ENCODE measurements around the gene RLN3.

Gene RLN3, protein sequence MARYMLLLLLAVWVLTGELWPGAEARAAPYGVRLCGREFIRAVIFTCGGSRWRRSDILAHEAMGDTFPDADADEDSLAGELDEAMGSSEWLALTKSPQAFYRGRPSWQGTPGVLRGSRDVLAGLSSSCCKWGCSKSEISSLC

DNA sequence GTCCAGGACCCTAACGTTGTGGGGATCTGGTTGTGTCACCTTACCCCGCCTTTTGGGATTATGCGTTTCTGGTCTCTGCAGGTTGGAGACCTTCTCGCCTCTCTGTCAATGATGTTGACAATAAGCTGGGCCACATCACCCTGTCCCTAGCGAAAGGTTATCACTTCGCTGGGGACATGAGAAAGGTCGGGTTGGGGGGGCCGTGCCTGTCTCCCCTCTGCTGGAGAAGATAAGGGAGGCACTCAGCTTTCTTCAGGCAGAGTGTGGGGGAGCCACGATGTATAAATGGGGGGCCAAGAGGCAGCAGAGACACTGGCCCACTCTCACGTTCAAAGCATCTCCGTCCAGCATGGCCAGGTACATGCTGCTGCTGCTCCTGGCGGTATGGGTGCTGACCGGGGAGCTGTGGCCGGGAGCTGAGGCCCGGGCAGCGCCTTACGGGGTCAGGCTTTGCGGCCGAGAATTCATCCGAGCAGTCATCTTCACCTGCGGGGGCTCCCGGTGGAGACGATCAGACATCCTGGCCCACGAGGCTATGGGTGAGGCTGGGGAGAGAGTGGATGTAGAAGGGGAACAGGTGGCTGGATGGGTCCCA lies at the start of gene RLN3:
Gene RLN3, plus strand, starts transcription at position 293 of the 595 bp plus-strand sequence. Its CDS starts 57 bp downstream, at position 350.
- DNase-seq = no peak

DNA sequence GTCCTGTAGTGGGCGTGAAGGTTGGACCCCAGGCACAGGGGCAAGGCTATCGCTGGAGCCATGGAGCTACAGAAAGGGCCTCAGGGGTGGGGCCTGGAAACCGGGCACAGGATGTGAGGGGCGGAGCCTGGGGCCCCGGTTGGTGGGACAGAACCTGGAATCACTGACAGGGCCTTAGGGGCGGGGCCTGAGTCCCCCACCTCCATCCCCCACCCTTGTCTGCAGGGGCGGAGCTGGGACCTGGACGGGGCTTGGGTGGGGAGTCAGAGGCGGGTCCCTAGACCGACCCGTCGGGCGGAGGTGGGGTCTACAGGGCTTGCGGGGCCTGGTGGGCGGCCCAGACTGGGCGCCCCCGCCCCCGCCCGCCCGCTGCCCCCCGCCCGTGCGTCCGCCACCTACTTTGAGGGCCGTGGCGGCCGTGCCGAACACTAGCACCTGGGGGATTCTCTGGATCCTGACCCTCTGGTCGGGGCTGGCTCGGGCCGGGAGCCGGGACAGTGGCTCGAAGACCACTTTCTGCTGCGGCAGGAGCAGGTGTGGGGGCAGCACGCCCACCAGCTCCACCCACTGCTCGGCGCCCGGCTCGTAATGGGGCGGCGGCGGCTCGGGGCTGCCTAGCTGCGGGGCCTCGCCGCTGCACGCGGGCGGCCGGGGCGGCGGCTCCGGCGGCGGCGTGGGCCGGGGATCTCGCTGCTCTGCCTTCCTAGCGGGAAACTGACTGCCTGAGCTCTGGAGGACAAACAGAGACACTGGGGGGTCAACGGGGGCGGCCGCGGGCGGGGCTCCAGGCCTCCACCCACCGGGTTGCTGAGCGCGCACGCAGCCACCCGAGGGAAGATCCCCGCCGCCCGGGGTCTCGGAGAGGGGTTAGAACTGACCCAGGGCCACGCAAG lies 49.4 kb upstream of the RLN3 start:
- DNase-seq = no peak

DNA sequence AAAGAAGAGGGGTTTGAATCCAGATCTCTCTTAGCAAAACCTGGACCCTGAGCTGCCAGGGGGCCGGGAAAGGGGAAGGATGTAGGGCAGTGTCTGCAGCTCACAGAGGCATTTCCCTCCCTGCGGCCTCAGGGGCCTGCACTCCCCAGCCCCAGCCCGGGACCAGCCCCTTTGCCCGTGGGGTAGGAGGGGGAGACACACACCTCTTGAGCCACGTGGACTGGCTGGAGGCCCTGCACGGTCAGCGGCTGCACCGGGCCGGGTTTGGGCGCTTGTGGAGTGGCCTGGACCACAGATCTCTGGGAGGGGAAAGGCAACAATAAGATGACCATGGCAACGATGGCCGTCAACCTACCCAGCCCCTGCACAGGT lies 48.7 kb upstream of the RLN3 start:
- no peak for DNase-seq

DNA sequence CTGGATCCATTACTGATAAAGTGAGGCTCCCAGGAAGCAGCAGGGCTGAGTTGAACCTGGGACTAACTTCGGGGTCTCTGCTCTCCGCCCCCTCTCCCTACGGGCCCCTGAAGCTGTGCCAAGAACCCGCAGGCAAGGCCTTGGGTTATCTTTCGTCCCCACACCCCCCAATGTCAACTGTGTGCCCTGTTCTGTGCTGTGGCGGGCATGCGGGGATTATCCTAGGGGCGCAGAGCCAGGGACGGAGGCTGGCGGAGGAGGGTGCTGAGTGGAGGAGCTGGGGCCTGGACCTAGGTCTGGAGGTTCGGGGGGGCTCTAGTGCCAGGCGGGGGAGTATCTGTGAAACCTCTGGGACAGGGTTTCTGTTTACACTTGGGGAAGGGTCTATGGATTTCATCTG lies 48.3 kb upstream of the RLN3 start:
- DNase-seq = no peak

DNA sequence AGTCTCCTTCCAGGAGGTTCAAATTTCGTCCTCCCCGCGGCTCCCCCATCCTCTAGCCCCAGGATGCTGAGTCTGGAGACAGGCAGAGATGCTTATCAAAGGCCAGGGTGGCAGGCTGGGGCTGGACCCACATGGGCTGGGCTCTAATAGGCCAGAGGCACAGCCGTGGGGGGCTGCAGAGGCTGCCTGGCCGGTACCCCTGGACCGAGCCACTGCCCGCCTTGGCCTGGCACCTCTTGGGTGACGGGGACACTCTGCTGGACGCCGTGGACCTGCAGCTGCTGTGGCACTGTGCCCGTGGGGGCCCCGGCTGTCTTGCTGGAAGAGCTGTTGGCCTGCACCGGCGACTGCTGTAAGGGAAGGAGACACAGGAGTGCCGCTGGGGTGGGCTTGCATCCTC lies 47.6 kb upstream of the RLN3 start:
- DNase-seq = no peak

DNA sequence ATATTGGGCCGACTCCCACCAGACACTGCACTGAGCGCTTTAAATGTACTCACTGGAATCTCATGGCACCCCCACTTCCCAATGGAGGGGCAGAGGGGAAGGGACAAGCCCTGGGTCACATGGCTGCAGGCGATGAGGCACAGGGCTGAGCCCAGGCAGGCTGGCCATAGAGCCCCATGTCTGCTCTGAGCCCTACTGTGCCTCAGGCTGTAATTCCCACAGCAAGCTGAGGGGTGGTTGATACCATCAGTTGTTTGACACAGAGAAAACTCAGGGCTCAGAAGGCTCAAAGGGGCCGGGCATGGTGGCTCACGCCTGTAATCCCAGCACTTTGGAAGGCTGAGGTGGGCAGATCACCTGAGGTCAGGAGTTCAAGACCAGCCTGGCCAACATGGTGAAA lies 46.9 kb upstream of the RLN3 start:
- no peak for DNase-seq

DNA sequence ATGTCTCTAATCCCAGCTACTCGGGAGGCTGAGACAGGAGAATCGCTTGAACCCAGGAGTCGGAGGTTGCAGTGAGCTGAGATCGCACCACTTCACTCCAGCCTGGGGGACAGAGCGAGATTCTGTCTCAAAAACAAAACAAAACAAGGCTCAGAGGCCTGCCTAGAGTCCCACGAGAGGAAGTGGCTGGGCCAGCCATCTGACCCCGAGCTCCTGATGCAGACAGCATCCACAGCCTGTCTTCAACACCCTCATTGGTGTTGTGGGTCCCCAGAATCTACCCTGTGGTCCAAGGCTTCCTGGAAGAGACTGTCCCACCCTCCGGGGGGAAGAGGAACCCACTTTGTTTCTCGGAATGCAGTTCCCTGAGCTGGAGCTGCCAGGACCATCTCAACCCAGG lies 46.5 kb upstream of the RLN3 start:
- DNase-seq = no peak

DNA sequence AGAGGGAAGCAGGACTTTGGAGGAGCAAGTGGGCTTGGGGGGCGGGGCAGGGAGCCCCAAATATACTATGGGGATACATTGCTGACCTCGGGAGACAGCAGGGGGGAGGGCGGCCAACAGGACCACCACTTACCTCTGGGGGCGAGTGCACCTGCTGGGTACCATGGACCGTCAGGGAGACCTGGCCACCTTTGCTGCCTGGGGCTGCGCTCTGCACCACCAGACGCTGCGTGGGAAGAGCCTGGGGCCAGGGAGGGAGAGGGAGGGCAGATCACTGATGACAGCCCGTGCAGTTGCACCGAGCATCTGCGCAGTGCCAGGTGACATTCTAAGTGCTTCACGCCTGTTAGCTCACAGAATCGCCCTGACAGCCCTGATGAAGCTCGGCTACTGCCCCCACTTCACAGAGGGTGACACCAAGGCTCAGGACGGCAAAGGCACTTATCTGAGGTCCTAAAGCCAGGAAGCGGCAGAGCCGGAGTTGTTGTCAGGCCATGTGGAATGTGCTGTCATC lies 45.9 kb upstream of the RLN3 start:
- DNase-seq = no peak

DNA sequence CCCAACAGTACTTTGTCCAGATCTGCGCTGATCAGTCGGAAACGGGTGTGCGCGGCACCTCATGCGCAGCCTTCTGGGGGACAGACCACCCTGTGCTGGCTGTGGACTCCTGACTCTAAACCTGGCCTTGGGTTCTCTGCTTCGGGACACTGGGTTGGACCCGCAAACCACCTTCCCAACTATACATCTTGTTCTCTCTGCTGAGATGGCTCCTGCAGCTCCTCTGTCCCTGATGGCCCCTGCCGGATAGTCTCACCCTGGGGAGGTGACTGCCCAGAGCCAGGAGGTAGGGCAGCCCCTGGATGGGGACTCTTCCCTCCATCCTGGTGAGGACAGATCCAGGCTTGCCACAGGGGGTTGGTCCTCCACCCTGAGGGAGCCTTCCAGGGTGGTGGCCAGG lies 45.2 kb upstream of the RLN3 start:
- no peak for DNase-seq

DNA sequence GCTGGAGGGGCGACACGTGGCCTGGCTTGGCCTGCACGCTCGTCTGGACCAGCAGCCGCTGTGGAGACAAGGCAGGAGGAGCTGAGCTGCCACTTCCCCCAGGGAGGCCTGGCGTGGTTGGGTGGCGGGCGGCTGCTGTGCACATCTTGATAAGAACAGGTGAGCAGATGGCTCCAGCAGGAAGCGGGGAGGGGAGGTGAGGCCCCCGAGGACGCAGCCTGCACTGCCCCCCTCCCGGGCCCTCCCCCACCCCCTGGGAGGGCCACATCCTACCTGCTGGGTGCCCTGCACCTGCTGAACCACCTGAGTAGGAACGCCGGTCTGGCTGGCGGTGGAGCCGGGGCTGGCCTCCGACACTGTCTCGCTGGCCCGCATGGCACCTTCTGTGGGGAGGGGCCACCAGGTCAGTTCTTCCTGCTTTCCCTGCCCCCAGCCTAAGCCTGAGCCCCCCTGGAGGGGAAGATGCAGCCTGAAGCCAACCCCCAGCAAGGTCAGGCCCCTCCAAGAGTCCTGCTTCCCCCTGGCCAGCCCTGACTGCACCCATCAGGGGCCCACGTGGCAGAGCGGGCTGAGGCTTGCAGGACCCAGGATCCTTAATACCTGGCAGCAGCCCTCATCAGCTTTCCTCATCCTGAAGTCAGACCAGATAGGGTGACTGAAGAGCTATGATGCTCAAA lies 44.6 kb upstream of the RLN3 start:
- no peak for DNase-seq

DNA sequence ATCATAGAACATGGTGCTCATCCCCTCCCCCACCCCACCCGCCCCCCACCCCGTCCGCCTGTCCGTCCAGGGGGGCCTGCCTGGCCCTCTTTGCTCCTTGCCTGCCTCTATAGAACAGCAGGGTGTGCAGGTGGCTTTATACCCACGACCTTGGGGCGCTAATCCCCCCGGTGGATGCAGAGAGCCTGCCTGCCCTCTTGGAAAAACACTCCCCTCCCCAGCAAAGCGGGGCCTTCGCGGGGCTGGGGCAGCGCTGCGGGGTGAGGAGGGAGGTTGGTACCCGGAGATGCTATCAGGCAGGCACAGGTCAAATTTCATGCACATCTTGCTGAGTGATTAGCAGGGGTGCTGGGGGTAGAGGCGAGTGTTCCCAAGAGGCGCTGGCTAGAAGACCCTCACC lies 43.8 kb upstream of the RLN3 start:
- DNase-seq = no peak

DNA sequence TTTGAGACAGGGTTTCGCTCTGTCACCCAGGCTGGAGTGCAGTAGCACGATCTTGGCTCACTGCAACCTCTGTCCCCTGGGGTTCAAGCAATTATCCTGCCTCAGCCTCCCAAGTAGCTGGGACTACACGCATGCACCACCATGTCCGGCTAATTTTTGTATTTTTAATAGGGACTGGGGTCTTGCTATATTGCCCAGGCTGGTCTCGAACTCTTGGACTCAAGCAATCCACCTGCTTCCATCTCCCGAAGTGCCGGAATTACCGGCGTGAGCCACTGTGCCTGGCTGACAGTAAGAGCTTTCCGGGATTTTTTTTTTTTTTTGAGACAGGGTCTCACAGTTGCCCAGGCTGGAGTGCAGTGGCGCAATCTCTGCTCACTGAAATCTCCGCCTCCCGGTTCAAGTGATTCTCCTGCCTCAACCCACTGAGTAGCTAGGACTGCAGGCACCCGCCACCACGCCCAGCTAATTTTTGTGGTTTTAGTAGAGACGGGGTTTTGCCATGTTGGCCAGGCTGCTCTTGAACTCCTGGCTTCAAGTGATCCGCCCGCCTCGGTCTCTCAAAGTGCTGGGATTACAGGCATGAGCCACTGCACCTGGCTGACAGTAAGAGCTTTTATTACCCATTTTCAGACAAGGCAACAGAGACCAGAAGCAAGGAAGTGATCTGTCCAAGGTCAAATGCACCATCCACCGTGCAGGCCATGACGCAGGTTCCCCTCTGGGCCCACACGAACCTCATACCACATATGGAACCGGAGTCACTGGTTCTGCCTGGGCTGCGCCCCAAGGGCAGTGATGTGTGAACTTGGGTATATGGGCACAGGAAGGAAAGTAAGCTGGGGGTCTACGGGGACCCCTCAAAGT lies 42.8 kb upstream of the RLN3 start:
- DNase-seq = no peak

DNA sequence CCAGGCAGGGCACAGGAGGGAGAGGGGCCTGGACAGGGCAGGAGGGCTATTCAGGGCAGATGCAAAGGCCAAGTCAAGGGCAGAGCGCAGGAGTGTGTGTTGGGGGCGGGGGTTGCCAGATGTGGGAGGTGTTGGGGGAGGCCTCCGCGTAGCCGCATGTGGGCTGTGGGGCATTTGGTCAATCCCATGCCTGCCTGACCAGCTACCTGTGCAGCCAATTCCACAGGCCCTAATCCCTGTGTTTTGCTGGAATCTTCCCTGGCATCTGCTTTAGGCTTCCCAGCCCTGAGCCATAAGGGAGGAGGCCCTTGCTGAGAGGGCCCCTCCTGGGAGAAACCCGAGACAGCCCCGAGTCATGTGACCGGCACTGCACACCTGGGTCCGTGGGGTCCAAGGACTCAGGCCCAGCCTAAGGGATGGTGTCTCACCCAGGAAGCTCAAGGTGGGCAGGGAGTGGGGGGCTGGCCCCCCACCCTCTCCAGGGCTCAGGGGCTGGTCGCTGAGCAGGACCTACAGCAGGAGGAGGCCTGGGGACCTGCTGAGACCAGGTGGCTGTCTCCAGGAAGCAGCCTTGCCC lies 42.1 kb upstream of the RLN3 start:
- no peak for DNase-seq

DNA sequence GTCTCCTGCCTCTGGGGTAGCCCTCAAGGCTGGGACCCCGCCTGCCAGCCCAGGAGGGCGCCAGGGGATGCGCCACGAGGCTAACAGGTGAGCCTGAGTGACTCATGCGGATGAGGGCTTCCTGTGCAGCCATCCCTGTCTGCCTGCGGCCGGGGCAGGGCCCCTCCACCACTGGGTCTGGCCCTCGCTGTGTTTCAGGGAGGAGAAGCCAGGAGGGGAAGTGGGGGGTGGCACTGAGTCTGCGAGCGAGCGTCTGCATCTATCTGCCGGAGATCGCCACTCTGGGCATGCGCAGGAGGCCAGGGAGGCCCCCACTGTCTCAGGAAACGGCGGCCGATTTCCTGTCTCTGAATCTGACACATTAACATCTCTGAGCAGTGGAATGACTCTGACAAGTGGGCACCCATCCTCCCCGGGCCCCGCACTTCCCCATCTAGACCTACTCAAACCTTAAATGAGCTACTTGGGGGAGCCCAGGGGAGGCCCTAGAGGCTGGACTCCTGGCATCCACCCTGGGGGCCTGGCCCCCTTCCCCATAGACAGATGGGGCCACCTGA lies 41.5 kb upstream of the RLN3 start:
- no peak for DNase-seq

DNA sequence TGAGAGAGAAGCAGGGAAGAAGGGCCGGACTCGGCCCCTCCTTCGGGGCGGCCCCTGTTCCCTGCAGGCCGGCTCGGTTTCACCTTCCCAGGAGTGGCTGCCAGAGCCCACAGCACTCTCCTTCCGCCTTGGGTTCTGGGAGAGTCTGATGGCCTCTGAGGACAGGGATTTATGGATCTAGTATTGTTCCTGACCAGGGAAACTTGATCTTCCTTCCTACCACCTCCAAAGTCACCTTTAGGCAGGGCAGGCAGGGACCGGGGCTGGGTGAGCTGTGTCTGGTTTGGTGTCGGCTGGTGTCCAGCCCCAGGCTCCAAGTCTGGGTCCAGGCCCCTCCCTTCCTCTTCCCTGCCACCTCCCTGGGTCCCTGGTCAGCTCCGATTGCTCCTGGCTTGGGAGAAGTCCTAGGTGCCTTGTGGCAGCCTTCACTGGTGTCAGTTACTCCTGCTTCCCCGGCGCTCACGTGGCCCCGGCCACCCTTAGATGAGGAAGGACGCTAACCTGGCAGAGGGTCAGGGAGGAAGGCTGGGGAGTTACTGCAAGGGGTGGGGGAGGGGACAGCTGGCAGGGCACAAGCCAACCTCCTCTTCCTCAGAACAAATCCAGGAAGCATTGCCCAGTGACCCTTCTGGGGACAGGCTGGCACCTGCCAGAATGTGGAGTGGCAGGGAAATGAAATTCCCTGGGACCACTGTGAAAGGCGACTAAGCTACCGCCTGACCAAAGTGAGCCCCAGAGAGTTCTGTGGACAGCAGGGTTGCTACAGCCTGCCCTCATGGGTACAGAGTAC lies 40.7 kb upstream of the RLN3 start:
- DNase-seq = no peak

DNA sequence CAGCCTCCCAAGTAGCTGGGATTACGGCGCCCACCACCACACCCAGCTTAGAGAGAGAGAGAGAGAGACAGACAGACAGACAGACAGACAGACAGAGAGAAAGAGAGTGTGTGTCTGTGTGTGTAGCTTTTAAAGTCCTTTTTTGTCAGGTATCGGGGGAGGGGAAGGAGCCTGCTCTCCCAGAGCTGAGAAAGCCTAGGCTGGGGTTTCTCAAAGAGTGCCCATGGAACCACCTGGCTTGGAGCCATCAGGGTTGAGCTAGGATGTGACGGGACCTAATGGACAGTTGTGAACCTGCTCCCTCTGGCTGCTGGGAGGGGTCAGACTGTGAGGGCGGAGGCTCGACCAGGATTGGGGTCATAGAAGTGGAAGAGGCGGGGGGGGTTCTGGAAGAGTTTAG lies 38.5 kb upstream of the RLN3 start:
- no peak for DNase-seq

DNA sequence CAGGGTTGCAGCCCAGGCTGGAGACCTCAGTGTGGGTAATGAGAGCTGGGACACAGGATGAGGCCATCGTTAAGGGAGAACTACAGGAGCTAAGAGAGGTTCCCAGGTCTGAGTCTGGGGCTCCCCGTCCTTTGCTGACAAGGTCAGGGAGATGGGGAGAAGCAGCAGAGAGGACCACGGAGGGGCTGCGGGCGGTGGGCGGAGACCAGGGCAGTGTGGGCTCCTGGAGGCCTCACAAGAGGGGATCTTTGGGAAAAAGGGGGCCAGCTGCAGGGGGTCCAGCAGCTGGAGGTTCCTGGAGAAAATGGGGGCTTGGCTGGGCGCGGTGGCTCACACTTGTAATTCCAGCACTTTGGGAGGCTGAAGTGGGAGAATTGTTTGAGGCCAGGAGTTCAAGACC lies 37.9 kb upstream of the RLN3 start:
- no peak for DNase-seq

DNA sequence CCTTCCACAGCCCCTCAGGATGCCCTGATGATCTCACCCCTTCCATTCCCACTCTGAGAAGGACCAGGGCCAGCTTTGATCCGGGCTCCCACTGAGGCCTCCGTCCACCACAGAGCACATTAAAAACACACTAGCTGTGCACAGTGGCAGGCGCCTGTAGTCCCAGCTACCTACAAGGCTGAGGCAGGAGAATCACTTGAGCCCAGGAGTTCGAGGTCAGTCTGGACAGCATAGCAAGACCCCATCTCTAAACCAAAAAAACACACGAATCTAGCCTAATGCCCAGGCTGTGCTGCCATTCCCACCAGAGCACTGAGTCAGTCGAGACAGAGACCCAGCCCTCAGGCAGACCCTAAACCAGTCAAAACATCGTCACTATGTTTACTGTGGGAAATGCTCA lies 35.9 kb upstream of the RLN3 start:
- no peak for DNase-seq

DNA sequence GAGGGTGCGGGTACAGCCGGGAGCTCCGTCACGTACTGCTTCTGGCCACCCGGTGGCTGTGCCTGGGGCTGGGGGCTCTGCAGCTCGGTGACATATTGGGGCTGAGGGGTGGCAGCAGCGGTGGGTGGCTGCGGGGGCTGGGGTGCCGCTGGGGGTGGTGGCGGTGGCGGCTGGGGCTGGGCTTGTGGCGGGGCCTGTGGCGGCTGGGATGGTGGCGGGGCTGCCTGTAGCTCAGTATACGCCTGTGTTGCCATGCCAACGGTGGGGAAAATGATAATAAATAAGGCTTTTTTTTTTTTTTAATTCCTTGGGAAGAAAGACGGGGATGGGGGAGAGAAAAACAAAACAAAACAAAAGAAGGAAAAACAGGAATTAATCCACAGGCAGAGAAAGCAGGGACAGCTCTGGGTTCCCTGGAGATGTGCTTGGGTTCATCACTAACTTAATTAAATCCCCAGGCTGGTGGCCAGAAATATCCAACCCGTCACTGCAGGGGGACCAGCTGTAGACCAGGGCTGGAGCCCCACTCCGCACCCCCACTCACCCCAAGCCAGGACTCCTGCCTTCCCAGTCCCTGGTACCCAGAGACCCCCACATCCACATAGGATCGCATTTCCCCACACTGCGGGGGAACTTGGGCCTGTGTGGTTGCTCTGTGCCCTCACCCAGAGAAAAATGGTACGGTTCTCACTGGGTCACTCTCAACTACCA lies 34.2 kb upstream of the RLN3 start:
- DNase-seq = no peak

DNA sequence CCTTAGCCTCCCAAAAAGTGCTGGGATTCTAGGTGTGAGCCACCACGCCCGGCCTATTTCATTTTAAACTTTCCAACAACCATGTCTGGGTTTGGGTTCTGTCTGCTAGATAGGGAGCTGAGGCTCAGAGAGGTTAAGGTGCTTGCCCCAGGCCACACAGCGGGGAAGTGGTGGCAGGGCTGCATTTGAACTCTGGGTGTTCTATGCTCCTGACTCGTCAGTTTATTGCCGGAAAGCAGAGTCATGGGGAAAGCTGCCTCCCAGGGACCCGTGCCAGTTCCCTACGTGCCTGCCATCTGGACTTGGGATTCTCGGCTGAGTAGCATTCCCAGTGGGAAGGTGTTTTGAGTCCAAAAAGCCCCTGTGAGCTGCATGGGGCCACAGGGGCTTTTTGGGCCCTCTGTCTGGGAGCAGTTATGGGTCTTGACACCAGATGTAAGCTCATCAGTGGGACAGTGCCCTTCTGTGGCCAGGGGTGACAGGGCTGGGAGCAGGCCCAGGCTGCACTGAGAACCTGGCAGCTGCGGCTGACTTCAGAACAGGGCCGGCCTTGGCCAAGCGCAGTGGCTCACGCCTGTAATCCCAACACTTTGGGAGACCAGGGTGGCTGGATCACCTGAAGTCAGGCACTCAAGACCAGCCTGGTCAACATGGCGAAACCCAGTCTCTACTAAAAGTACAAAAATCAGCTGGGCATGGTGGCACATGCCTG lies 32.8 kb upstream of the RLN3 start:
- DNase-seq = no peak
